H1 (cell line): Measurements from ENCODE around the gene ADCY5. TPM values are rescaled to one million over a fixed set of nuclear protein-coding genes. Genes with fewer than 3 reads are reported as not detected.

ENCODE experiments used
- CTCF ChIA-PET: fragments of 300-600 bp; sonication (Branson Sonifier 250); formaldehyde crosslinking; loops from one replicate; lab custom pipeline; 2021; ENCODE audit not compliant: partially characterized antibody; lab: Charles Lee
- POLR2A ChIA-PET: fragments of 300-600 bp; sonication (Branson Sonifier 250); formaldehyde crosslinking; loops from one replicate; lab custom pipeline; 2021; ENCODE audit warnings: inconsistent platforms; ENCODE audit not compliant: partially characterized antibody; lab: Charles Lee
- DNase-seq, 2 experiments: peaks; one replicate each; pipeline versions ENCODE4 v3.0.0 to v3.0.0-alpha.2; 2010 to 2022; ENCODE audit warnings: low spot score in 2 of 2, low read depth in 1 of 2, mixed read lengths in 1 of 2
- FAIRE-seq: peaks from 2 replicates; lab custom pipeline; 2011; peaks lifted over from hg19 to GRCh38; lab: Jason Lieb, UNC
- H2AFZ ChIP-seq: 2 replicates; pipeline ENCODE4 v1.8.1; 2012; ENCODE audit warnings: low read length, inconsistent platforms
- H2AK5ac ChIP-seq: 2 replicates; pipeline ENCODE4 v1.6.1; 2013; ENCODE audit warnings: low read depth, low read length
- H2BK120ac ChIP-seq: replicated peaks from 2 replicates; pipeline ENCODE3; 2013; ENCODE audit warnings: low read depth, low read length, inconsistent platforms
- H2BK12ac ChIP-seq: 2 replicates; pipeline ENCODE4 v1.6.1; 2013; ENCODE audit warnings: low read depth, low read length
- H2BK15ac ChIP-seq: 2 replicates; pipeline ENCODE4 v1.6.1; 2013; ENCODE audit warnings: low read length
- H2BK20ac ChIP-seq: 2 replicates; pipeline ENCODE4 v1.6.1; 2013; ENCODE audit warnings: low read length
- H2BK5ac ChIP-seq: 2 replicates; pipeline ENCODE4 v1.6.1; 2013; ENCODE audit warnings: low read depth, low read length
- H3K14ac ChIP-seq: 2 replicates; pipeline ENCODE4 v1.6.1; 2013; ENCODE audit warnings: inconsistent platforms; ENCODE audit not compliant: insufficient read length
- H3K18ac ChIP-seq: 2 replicates; pipeline ENCODE4 v1.6.1; 2013; ENCODE audit warnings: low read length; ENCODE audit errors: extremely low read depth
- H3K23ac ChIP-seq: 2 replicates; pipeline ENCODE4 v1.6.1; 2013; ENCODE audit warnings: inconsistent platforms; ENCODE audit not compliant: insufficient read length
- H3K23me2 ChIP-seq: 2 replicates; pipeline ENCODE4 v1.6.1; 2013; ENCODE audit warnings: low read depth, low read length
- H3K27ac ChIP-seq: 2 replicates; pipeline ENCODE4 v1.6.1; 2011; ENCODE audit warnings: low read depth, low read length, inconsistent platforms
- H3K27me3 ChIP-seq, 4 experiments: replicated peaks in 1 of 4; 1 replicate in 1 of 4; 2 replicates in 3 of 4; pipeline versions ENCODE4 v1.6.1 to v1.8.1; 2011 to 2013; ENCODE audit warnings: low read length in 3 of 4, mild to moderate bottlenecking in 3 of 4, inconsistent platforms in 2 of 4, mixed read lengths in 2 of 4, moderate library complexity in 1 of 4; ENCODE audit not compliant: control insufficient read depth in 3 of 4, insufficient read depth in 3 of 4; ENCODE audit errors: extremely low read depth in 1 of 4
- H3K36me3 ChIP-seq, 4 experiments: 2 replicates each; pipeline versions ENCODE4 v1.6.1 to v1.8.1; 2011 to 2013; ENCODE audit warnings: mild to moderate bottlenecking in 4 of 4, low read length in 3 of 4, moderate library complexity in 2 of 4, control low read depth in 1 of 4, inconsistent platforms in 1 of 4; ENCODE audit not compliant: insufficient read depth in 4 of 4, control insufficient read depth in 2 of 4
- H3K4ac ChIP-seq: replicated peaks from 2 replicates; pipeline ENCODE3; 2013; ENCODE audit warnings: low read length, low read depth, mixed read lengths, inconsistent platforms; ENCODE audit not compliant: insufficient read length
- H3K4me1 ChIP-seq, 4 experiments: replicated peaks in 1 of 4; 1 replicate in 1 of 4; 2 replicates in 3 of 4; pipeline versions ENCODE4 v1.6.1 to v1.8.1; 2011 to 2013; ENCODE audit warnings: low read length in 3 of 4, inconsistent platforms in 2 of 4, mixed read lengths in 1 of 4; ENCODE audit not compliant: insufficient read depth in 4 of 4, control insufficient read depth in 3 of 4
- H3K4me2 ChIP-seq, 2 experiments: 2 replicates each; pipeline versions ENCODE4 v1.6.1 to v1.8.1; 2011 to 2013; ENCODE audit warnings: low read depth in 2 of 2, low read length in 2 of 2, control low read depth in 1 of 2, inconsistent platforms in 1 of 2, mild to moderate bottlenecking in 1 of 2; ENCODE audit not compliant: insufficient read depth in 1 of 2
- H3K4me3 ChIP-seq, 4 experiments: fragments of 200-600, 300-600 bp in 1 of 4; sonication (generic), shearing (Covaris generic), sonication (Bioruptor Twin) in 1 of 4; 2 replicates each; pipeline versions ENCODE4 v1.5.1 to v1.8.1; 2011 to 2016; ENCODE audit warnings: low read length in 4 of 4, low read depth in 3 of 4, control low read depth in 2 of 4, inconsistent platforms in 2 of 4, mild to moderate bottlenecking in 2 of 4, mixed read lengths in 1 of 4, moderate library complexity in 1 of 4; ENCODE audit not compliant: insufficient read depth in 2 of 4; ENCODE audit errors: extremely low read depth in 1 of 4
- H3K56ac ChIP-seq: replicated peaks from 2 replicates; pipeline ENCODE3; 2013; ENCODE audit warnings: low read depth, mild to moderate bottlenecking, mixed read lengths, low read length, inconsistent platforms; ENCODE audit not compliant: insufficient read length
- H3K79me1 ChIP-seq: 2 replicates; pipeline ENCODE4 v1.6.1; 2013; ENCODE audit warnings: low read depth, low read length, control low read depth
- H3K79me2 ChIP-seq, 2 experiments: 2 replicates each; pipeline versions ENCODE4 v1.6.1 to v1.8.1; 2012 to 2013; ENCODE audit warnings: low read length in 2 of 2, mild to moderate bottlenecking in 2 of 2, inconsistent platforms in 1 of 2; ENCODE audit not compliant: insufficient read depth in 2 of 2, control insufficient read depth in 1 of 2
- H3K9ac ChIP-seq, 4 experiments: replicated peaks in 1 of 4; 1 replicate in 1 of 4; 2 replicates in 3 of 4; pipeline versions ENCODE4 v1.6.1 to v1.8.1; 2011 to 2013; ENCODE audit warnings: low read depth in 3 of 4, low read length in 3 of 4, control low read depth in 2 of 4, mild to moderate bottlenecking in 2 of 4, moderate library complexity in 2 of 4, inconsistent platforms in 1 of 4; ENCODE audit errors: extremely low read depth in 1 of 4
- H3K9me3 ChIP-seq, 2 experiments: 2 replicates each; pipeline versions ENCODE4 v1.6.1 to v1.8.1; 2012 to 2013; ENCODE audit warnings: mild to moderate bottlenecking in 2 of 2, moderate library complexity in 2 of 2, control low read depth in 1 of 2, inconsistent platforms in 1 of 2, low read depth in 1 of 2, low read length in 1 of 2, mixed read lengths in 1 of 2; ENCODE audit not compliant: insufficient read depth in 2 of 2
- H4K20me1 ChIP-seq, 2 experiments: replicated peaks in 1 of 2; 2 replicates each; pipeline versions ENCODE3 to v1.8.1; 2011 to 2013; ENCODE audit warnings: inconsistent platforms in 2 of 2, low read length in 2 of 2, mild to moderate bottlenecking in 1 of 2; ENCODE audit not compliant: insufficient read depth in 2 of 2, control insufficient read depth in 1 of 2
- H4K5ac ChIP-seq: 2 replicates; pipeline ENCODE4 v1.6.1; 2013; ENCODE audit warnings: low read length, low read depth, mixed read lengths, inconsistent platforms; ENCODE audit not compliant: insufficient read length
- H4K8ac ChIP-seq: 2 replicates; pipeline ENCODE4 v1.8.0; 2013; ENCODE audit warnings: mild to moderate bottlenecking, moderate library complexity, low read length, inconsistent platforms; ENCODE audit not compliant: insufficient read depth; ENCODE audit errors: extremely low read depth
- H4K91ac ChIP-seq: replicated peaks from 2 replicates; pipeline ENCODE3; 2013; ENCODE audit warnings: low read length, mixed read lengths, inconsistent platforms; ENCODE audit not compliant: insufficient read length
- HDAC6 ChIP-seq: IDR thresholded peaks from one replicate; pipeline ENCODE4 v1.7.1; 2012; ENCODE audit warnings: low read depth, mild to moderate bottlenecking, inconsistent platforms, low read length, moderate library complexity
- NRF1 ChIP-seq: IDR thresholded peaks from 2 replicates; pipeline ENCODE4 v1.6.1; 2011; ENCODE audit warnings: mild to moderate bottlenecking, low read depth, low read length, improper control_type of control experiment
- YY1 ChIP-seq: IDR thresholded peaks from 2 replicates; pipeline ENCODE4 v1.6.1; 2011; ENCODE audit warnings: low read depth, mild to moderate bottlenecking, low read length
- WGBS, 2 experiments: shearing (Covaris generic) in 1 of 2; methylation state at CpG; one replicate each; pipeline versions ENCODE4 v1.1.6 to v1.1.7; 2013 to 2015; ENCODE audit warnings: low lambda C conversion rate in 2 of 2, mixed read lengths in 2 of 2, inconsistent platforms in 1 of 2, low coverage in 1 of 2, missing lambda C conversion rate in 1 of 2; ENCODE audit not compliant: insufficient replicate concordance in 2 of 2, insufficient coverage in 1 of 2, insufficient read length in 1 of 2; ENCODE audit errors: extremely low coverage in 1 of 2, missing lambda C conversion rate in 1 of 2; 5-methylcytosine and 5-hydroxymethylcytosine counted together
- polyA plus RNA-seq, 7 experiments: library from polyadenylated mRNA; depleted of rRNA in 3 of 7; stranded (reverse) in 5 of 7; unstranded in 2 of 7; fragments of >200 nt in 5 of 7; fragments of 200-250 nt in 2 of 7; gene quantifications; 1 replicate in 5 of 7; 2 replicates in 1 of 7; 4 replicates in 1 of 7; pipeline versions ENCODE4 v1.2.1 to v1.2.3, GENCODE V29; 2011 to 2013; ENCODE audit warnings: missing spikeins in 2 of 7, mixed read lengths in 2 of 7
- total RNA-seq: library from RNA; stranded (reverse); fragmentation: NEBNext Ultra II Directional; extraction: Animal tissue kit (Norgen Biotek cat#: 25700); gene quantifications from 2 replicates; pipeline ENCODE4 v1.2.1, GENCODE V29; 2021

ADCY5 gene
- total and polyA plus RNA-seq, 2 of the 8 experiments (the other 6 are each of a cell fraction or from before 2014, with no cell fraction given), result 18.9 to 40.8 TPM

DNA sequence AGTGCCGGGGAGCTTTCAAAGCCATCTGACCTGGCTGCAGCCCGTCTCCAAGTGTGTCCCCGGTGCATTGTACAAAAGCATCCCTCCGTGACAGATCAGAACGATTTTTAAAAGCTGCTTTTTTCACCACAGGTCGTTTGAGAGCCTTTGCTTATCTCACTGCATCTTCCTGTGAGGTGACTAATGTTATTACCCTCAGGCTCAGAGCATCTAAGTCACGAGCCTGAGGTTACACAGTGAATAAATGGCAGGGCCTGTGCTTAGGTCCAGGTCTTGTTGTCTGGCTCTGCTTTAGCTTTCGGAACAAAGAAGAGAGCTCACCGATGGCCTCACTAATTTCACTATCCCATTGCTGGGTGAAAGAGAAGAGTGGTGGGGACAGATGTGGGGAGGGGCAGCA is 163.8 kb downstream of the ADCY5 start:
- WGBS, 2 experiments, result 90% methylated on average over 9 of the region's 9 CpGs; no CpG with 5 or more reads in 1 of the 2 experiments
- Histone ChIP-seq H2AK5ac (no peak overlapping the region), H3K4me2 (no peak overlapping the region), H3K27ac (no peak overlapping the region), H4K91ac (no peak overlapping the region), H2BK12ac (no peak overlapping the region), H3K27me3 (no peaks in the 10 kb centered on the region), H2BK20ac (no peak overlapping the region), H3K56ac (no peak overlapping the region), H4K20me1 (peaks cover 6 to 24% of the 10 kb centered on the region in 2 experiments), H3K18ac (no peak overlapping the region), H3K4me1 (no peaks in the 10 kb centered on the region; a peak in 1 of 7 replicates), H4K5ac (no peak overlapping the region), H3K4ac (no peak overlapping the region), H3K23me2 (no peaks in the 10 kb centered on the region), H3K36me3 (peaks cover 5 to 31% (median 20%) of the 10 kb centered on the region in 4 experiments), H3K4me3 (no peak overlapping the region), H4K8ac (no peak overlapping the region), H2AFZ (no peak overlapping the region), H2BK120ac (no peak overlapping the region), H2BK15ac (no peak overlapping the region), H3K79me2 (no peaks in the 10 kb centered on the region), H3K9me3 (no peaks in the 10 kb centered on the region), H3K9ac (no peak overlapping the region), H3K14ac (no peak overlapping the region), H3K23ac (no peak overlapping the region), H2BK5ac (no peak overlapping the region), H3K79me1 (no peaks in the 10 kb centered on the region)
- FAIRE-seq, result no peak
- ChIA-PET CTCF (interaction anchor here (0.6 to 5.0 kb wide), 24 partner anchors 10 to 240 kb away, joined by 3 to 90 read pairs (median 3); no protein-coding TSS in a partner anchor), POLR2A (interaction anchor here (0.9 kb wide), 1 partner anchor 13 kb away, joined by 4 read pairs; no protein-coding TSS in a partner anchor)
- DNase-seq, result no peak
- TF ChIP-seq NRF1 (no peak), YY1 (no peak), HDAC6 (no peak)
